GM19372 (cell line): ENCODE data around the gene SLC39A1.

ENCODE experiments used
- ATAC-seq: cut with Tn5 transposase; IDR thresholded peaks from one replicate; pipeline ENCODE4 v1.9.1; 2021; ENCODE audit warnings: mild to moderate bottlenecking, low read depth, moderate library complexity; ENCODE audit not compliant: unreplicated experiment

The SLC39A1 gene

GRCh38 chr1:153977250-153978240 is 14.2 kb upstream of the SLC39A1 start, which contains the start of gene JTB:
Gene JTB (minus strand): TSS chr1:153977674. CDS start chr1:153977252, 422 bp downstream.
- ATAC-seq = peak; percentile 80

DNA sequence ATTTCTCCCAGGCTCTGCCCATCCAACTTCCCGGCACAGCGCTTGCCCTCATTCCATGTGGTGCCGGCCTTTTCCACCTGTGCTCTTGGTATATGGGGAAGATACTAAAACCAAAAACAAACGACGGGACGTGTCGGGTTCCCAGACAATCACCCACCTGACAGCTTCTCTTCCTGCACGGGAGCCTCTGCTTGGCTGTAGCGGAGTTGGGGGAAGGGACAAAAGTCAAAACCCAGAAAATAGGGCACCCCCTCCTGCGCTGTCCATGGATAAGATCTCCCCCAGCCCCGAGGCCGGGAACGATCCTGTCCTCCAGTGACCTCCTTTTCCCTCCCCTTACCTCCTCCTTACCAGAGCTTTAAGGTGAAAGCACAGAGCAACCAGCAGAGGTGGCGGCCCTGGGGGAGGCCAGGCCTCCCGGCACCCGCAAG is 13.5 kb upstream of the SLC39A1 start:
- ATAC-seq = no peak

DNA sequence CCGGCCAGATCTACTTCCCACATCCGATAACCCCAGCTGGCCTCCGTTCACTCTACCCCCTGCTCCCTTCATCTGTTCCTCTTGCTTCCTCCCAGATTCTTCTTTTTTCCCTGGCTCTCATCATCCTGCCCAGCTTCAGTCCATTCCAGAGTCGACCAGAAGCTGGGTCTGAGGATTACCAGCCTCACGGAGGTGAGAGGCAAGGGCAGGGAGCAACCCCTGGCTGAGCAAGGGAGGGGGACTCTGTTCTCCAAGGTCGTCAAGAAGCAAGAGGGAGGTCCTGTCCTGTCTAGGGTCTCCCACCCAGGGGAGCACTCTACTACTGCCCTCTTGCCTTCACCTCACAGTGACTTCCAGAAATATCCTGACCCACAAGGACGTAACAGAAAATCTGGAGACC is 10.2 kb upstream of the SLC39A1 start:
- no peak for ATAC-seq

DNA sequence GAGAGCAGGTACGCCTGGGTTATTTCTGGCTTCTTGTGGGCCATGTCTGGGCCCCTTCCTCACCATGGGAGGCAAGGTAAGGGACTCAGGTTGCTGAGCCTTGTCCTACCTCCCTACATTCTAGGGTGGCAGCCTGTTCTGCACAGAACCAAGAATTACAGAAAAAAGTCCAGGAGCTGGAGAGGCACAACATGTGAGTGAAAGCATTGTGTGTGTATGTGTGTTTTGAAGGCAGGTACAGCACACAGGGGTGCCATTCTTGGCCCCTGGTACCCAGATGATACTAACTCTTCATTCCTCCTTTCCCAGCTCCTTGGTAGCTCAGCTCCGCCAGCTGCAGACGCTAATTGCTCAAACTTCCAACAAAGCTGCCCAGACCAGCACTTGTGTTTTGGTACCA is 9.7 kb upstream of the SLC39A1 start:
- no peak for ATAC-seq

- ATAC-seq = no peak
These were observed 7.0 kb upstream of the SLC39A1 start for GRCh38 chr1:153970346-153970745.

- ATAC-seq = no peak
These were observed 5.6 kb upstream of the SLC39A1 start for GRCh38 chr1:153968972-153969371.

- ATAC-seq = no peak
These were observed 5.1 kb upstream of the SLC39A1 start for GRCh38 chr1:153968408-153968807.

DNA sequence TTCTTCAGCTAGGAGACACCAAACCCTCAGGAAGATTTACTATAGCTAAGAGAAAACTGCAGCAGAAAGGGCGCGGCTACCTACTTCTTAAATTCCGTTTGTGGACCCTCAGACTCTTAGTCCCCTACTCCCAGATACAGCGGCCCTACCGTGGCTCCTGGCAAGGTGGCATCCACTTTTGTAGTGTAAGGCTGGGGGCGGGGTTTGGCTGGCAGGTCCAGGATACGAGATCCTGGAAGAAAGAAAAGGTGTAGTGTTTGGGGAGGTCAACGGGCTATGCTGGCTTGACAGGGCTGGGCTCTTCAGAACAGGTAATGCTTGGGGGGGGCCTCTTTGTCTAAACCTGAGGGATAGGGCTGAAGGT is 4.6 kb upstream of the SLC39A1 start:
- ATAC-seq = no peak

DNA sequence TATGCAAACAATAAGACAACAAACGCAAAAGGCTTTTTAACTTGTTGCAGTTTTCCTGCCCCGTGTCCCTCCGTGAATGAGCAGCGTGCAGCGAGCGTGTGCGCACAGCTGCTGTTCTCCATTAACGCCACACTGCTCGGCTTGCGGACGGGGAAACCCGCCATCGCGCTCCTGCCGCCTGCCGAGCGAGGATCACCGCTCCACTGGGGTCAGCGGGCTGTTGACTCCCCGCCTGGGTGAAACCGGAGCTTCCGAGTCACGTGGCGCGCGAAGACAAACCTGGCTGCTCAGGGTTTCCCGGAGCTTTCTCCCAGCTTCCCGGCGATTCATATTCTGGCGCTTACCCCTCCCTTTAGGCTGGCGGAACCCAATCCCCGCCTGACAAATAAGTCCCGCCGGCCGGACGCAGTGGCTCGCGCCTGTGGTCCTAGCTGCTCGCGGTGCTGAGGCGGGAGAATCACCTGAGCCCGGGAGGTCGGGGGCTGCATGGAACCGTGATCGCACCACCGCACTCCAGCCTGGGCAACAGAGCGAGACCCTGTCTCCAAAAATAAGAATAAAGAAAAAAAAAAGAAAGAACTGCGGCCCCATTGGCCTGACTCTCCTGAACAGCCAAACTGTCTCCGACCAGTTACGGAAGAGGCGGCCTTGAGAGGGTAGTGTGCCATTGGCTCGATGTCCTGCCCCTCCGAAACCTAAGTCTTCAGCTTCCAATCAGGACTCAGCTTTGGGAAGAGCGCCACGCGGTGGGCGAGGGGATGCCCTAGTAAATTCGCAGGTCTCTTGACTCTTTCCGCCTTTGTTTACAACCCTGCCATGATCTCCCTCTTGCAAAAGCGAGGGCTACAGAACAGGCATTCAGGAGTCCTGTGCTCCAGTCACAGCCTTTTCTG is 4.0 kb upstream of the SLC39A1 start, which contains the start of gene CREB3L4:
Gene CREB3L4, plus strand, starts transcription at position 796 of the 893 bp plus-strand sequence. CDS start 624 bp downstream, outside the sequence.
- peak; percentile 74 for ATAC-seq

DNA sequence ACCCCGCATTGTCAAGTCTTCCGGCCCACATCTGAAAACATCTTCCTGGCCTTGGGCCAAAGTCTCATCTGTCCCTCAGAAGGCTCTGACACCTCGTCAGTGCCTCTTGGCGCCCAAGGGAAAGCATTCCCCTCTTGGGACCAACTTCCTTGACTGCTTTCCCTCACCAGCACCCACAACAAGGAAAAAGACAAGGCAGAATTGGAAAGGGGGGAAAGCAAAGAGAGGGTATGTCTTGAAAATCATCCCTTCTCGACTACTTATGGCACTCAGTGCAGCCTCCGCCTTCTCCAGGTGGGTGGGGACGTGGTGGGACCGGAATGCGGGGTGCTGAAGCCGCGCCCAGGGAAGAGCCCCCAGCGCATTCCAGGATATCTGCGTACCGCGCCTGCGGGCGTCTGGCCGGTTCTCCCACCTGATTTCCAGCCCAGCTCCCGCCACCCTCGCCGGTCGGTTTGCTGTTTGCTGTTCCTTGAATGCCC is 554 bp upstream of the SLC39A1 start:
- no peak for ATAC-seq

DNA sequence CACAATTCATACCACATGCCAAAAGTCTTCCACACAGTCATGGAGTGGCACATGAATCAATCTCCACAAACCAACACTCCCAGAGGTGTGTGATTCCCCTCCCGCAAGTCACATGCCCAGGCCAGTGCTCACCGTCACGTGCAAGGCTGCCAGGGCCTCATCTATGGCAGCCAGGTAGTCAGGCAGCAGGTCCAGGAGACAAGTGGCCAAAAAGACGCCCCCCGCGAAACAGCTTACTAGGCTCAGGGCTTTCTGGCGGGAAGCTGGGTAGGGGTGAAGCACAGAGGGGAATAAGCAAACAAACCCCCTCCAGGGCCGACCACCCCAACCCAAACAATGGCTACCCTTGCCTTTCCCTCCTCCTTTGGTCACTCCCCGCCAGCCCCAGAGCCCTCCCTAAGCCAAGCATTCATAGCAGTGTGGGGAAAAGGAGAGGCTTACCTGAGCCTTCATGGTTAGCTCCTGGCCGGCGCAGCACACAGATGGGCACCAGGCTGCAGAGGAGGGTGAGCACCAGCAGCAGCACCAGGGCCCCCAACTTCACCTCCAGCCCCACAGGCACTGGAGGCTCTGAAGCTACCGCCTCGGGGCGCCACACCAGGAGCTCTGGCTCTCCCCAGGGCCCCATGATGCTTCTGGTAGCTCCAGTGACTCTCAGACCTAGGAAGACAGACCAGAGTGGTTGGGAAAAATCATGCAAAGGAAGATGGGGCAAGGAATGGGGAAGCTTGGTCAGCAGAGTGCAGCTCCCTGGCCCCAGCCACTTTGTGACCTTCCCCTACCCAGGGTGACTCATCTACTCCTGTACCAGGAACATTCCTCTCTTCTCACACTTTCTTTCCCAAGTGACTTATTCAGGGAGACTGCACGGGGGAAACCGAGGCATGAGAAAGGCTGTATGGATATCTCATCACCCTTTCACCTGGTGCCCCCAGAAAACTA is 978 bp downstream of the SLC39A1 start:
- no peak for ATAC-seq

- no peak for ATAC-seq
These were observed 1.9 kb downstream of the SLC39A1 start for GRCh38 chr1:153961421-153961820.

DNA sequence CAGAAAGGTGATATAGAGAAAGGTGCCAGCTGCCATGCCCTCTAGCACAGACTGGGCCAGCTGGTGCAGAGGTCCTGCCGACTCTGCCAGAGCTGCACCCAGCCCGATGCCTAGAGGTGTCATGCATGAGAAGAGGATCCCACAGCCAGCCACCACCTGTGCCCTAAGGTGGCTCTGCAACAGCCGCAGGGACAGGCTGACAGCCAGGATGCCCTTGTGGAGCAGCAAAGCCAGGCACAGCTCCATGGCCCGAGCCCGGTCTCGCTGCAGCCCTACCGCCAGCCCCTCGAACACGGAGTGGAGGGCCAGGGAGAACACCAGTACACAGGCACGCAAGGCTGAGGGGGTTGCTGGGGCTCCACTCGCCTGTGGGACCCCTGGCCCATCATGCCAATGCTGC is 3.1 kb downstream of the SLC39A1 start:
- ATAC-seq = no peak

GRCh38 chr1:153959454-153959853 is 3.9 kb downstream of the SLC39A1 start:
- ATAC-seq = no peak

GRCh38 chr1:153958961-153959260 is 4.4 kb downstream of the SLC39A1 start:
- ATAC-seq = no peak

DNA sequence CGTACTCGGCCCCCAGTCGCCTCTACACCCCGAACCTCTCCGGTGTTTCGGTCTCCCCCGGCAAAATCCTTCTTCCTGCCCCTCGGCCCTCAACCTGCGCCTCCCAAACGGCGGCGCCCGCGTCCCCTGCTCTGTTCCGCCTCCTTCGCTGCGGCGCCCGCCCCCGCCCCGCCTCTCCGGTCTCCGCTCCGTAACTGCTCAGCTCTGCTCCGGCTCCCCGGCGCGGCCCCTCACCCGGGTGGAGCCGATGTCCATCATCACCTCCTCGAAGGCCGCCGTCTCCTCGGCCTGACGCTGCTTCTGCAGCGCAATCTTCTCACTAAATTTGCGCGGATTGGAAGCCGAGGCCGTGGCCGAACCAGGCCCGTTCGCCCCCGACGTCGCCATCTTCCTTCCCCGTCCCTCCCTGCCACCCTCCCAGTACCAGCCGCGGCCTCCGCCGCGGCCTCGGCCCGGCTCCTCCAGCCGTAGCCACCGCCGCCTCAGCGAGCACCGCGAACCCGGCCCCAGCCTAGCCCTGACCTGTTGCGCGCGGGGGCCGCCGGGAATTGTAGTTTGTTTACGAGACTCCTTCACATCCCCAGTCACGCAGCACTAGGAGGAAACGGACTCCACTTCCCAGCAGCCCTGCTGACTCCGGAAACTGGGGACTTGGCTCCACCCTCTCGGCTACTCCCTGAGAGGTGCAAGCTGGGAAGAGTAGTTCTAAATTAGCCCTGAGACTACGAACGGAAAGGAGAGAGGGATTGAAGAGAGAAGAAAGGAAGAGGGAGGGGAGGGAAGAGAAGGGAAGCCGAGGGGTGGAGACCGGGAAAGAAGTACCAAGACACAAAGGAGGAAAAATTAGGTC is 5.0 kb downstream of the SLC39A1 start, which contains the start of gene CRTC2:
Gene CRTC2, minus strand, starts transcription at position 502 of the 850 bp plus-strand sequence. Its CDS starts 115 bp downstream, at position 387.
- peak; percentile 74 for ATAC-seq

DNA sequence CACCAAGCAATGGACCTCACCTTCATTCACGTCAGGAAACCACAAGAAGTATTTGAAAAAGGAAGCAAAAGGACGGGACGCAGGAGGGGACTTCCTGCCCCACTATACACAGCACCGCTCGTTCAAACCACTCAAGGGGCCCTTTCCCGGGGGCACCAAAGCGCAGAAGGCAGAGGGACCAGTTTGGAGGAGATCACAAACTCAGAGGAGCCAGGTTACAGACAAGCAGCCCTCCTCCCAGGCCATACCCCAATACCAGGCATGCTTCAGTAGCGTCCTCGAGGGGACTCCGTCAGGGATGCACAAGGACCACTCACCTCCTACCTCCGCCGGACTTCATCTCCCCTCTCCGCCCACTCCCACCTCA is 5.6 kb downstream of the SLC39A1 start:
- peak; percentile 7 for ATAC-seq

DNA sequence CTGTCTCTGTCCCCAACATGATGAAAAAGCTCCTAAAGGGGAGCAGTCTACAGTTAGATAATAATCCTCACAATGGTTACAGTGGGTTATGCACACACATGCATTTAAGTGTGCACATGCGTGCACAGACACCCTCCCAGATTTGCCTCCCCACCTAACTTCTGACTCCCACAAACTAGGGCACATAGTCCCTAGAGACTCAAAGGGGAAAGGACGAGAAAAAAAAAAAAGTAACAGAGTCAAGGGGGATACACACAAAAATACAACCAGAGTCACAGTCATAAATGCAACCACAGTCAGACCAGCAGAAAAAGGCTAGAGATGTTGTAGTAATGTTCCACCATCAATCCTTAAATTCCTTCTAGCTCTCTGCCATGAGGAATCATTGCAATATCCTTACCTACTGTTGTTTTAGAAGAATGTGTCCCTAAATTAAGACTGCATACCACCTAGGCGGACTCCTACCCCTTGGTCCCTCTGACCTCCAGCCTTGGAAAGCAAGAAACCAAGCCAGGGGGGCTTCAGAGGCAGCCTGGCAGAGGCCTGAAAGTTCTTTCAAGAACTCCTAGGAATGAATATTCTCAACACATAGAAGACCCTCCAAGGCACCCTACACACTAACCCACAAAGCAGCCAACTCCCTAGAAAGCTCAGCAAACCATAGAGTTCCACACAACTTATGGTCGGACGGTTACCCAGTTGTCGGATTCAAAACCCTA is 6.2 kb downstream of the SLC39A1 start:
- no peak for ATAC-seq
